KOPT-K1 (cell line): ENCODE data around the gene DLGAP5.
A peak's percentile ranks its signal among the peaks of the same experiment; 100 is the strongest.

Experiments
- H3K27ac ChIP-seq: fragments of 200-600 bp; sonication (generic); 2 replicates; pipeline ENCODE4 v1.5.1; 2016; ENCODE audit warnings: antibody characterized with exemption, mild to moderate bottlenecking, low read depth, low read length; ENCODE audit not compliant: poor library complexity, severe bottlenecking
- H3K36me3 ChIP-seq: fragments of 200-600 bp; sonication (generic); 2 replicates; pipeline ENCODE4 v1.5.1; 2017; ENCODE audit warnings: antibody characterized with exemption, mild to moderate bottlenecking, low read length, moderate library complexity; ENCODE audit not compliant: insufficient read depth
- H3K9me3 ChIP-seq: fragments of 200-600 bp; sonication (generic); 2 replicates; pipeline ENCODE4 v1.5.1; 2017; ENCODE audit warnings: antibody characterized with exemption, low read length, mild to moderate bottlenecking; ENCODE audit not compliant: insufficient read depth, poor library complexity, severe bottlenecking

Gene DLGAP5

DNA sequence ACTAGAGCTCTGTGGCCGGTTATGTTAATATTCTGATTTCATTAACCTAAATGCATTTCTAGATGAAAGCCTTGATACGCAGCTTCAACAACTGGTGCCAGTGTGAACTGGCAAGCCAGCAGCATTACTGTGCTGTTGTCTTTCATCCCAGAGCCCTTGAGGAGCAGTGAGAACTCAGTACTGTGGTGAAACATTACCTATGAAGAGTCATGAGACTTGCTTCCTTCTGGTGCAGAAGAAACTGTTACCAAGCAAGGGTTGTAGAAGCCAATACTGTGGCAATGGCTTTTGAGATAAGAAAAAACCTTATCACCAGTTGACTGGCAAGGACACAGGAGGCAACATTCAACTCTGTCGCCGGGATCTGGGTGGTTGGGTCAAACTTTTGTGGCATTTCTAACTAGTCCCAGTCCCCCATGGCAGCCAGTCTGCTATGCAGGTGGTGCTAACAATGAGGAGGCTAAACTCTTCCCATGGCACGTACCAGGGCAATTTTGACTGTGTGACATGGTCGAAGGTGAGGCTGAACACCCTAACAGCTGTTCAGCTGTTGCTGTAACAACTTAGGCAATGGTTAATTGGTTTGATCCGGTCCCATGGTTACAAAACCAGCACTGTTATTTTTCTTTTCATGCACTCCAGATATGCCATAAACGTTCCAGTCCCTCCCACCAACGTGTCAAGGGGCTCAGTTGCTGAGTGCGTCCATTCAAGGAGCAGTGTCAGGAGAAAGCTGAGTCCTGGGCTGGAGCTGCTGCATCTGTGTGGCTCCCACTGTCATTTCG, 74.9 kb downstream of the DLGAP5 start:
- no peak overlapping the region for H3K27ac ChIP-seq
- no peaks in the 10 kb centered on the region for H3K9me3 ChIP-seq
- H3K36me3 ChIP-seq, result no peaks in the 10 kb centered on the region

GRCh38 chr14:55115861-55116245, 75.5 kb downstream of the DLGAP5 start:
- Histone ChIP-seq H3K36me3 (no peaks in the 10 kb centered on the region), H3K27ac (no peak overlapping the region), H3K9me3 (no peaks in the 10 kb centered on the region)

GRCh38 chr14:55115460-55115859, 75.9 kb downstream of the DLGAP5 start:
- H3K9me3 ChIP-seq, result no peaks in the 10 kb centered on the region
- no peak overlapping the region for H3K27ac ChIP-seq
- H3K36me3 ChIP-seq, result no peaks in the 10 kb centered on the region

- no peak overlapping the region for H3K27ac ChIP-seq
- H3K36me3 ChIP-seq, result no peaks in the 10 kb centered on the region
- H3K9me3 ChIP-seq, result no peaks in the 10 kb centered on the region
These were observed 76.7 kb downstream of the DLGAP5 start for GRCh38 chr14:55114720-55115119.

- no peaks in the 10 kb centered on the region for H3K36me3 ChIP-seq
- no peaks in the 10 kb centered on the region for H3K9me3 ChIP-seq
- no peak overlapping the region for H3K27ac ChIP-seq
These were observed 80.2 kb downstream of the DLGAP5 start for GRCh38 chr14:55111122-55111708.

GRCh38 chr14:55109836-55110235, 81.5 kb downstream of the DLGAP5 start:
- Histone ChIP-seq H3K36me3 (no peaks in the 10 kb centered on the region), H3K27ac (no peak overlapping the region), H3K9me3 (peaks cover under 1% of the 10 kb centered on the region)

DNA sequence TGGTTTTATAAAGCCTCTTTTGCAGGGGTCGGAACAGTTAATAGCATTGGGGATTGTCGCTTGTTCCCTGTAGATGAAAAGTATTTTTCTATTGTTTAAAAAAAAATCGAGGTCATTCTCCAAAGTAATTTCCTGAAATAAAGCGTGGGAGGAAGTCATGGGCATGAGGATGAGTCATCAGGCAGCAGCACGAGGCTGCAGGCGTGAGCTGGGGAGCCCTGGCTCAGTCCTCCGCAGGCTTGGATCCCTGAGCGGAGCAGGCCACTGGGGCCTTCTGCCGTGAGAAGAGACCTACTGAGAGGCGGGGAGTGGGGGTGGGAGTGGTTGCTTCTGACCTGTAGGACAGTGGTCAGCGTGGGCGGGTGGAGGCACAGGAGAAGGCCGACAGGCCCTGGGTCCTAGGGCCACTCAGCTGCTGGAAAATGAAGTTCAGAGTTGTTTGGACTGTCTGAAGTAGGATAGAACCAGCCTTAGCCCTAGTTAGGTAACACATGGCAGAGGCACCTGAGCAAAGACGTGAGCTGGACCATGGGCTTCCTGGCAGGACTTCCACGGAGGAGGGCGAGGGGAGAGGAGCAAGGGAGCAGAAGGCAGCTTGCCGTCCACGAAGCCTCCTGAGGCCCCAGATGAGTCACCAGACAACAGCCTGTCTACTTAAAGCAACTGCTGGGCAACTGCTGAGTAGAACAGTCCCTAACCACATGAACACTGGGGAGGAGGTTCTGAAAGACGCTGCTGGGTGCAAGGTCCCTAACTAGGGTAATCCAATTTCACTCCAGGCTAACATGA, 83.4 kb downstream of the DLGAP5 start:
- H3K9me3 ChIP-seq, result peaks cover 10% of the 10 kb centered on the region
- H3K36me3 ChIP-seq, result no peaks in the 10 kb centered on the region
- no peak overlapping the region for H3K27ac ChIP-seq

GRCh38 chr14:55105991-55106390, 85.4 kb downstream of the DLGAP5 start:
- Histone ChIP-seq H3K36me3 (no peaks in the 10 kb centered on the region), H3K9me3 (peaks cover 10% of the 10 kb centered on the region), H3K27ac (no peak overlapping the region)

- Histone ChIP-seq H3K9me3 (peaks cover 10% of the 10 kb centered on the region), H3K27ac (peak overlapping the region; percentile 85), H3K36me3 (no peaks in the 10 kb centered on the region)
These were observed 87.1 kb downstream of the DLGAP5 start for GRCh38 chr14:55103971-55104954.

- H3K9me3 ChIP-seq, result peaks cover 10% of the 10 kb centered on the region
- no peaks in the 10 kb centered on the region for H3K36me3 ChIP-seq
- peak overlapping the region; percentile 85 for H3K27ac ChIP-seq
These were observed 88.3 kb downstream of the DLGAP5 start for GRCh38 chr14:55103005-55103640.

DNA sequence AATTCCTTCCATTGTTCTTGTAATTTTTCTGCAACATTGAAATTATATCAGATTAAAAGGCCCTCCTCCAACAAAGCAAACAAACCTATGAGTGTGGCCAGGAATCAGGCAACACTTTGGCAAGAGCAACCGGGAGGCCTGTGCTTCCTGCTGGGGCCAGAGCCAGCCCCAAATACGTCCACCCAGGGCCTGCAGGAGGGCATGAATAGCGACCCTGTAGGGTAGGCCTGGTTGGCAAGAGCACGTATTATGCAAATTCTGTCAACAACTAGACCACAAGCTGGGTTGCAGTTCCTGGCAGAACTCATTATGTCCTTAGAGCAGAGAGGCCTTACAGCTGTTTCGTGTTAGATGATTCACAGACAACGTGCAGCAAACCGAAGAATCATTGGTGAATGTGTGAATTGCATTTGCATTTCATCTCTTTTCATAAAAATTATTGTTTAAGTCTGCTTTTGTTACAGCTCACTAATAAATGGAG, 89.2 kb downstream of the DLGAP5 start:
- Histone ChIP-seq H3K36me3 (no peaks in the 10 kb centered on the region), H3K9me3 (peaks cover 10% of the 10 kb centered on the region), H3K27ac (peak overlapping the region; percentile 85)

- Histone ChIP-seq H3K27ac (peak overlapping the region; percentile 85), H3K9me3 (peaks cover 10% of the 10 kb centered on the region), H3K36me3 (no peaks in the 10 kb centered on the region)
These were observed 89.7 kb downstream of the DLGAP5 start for GRCh38 chr14:55101698-55102097.

DNA sequence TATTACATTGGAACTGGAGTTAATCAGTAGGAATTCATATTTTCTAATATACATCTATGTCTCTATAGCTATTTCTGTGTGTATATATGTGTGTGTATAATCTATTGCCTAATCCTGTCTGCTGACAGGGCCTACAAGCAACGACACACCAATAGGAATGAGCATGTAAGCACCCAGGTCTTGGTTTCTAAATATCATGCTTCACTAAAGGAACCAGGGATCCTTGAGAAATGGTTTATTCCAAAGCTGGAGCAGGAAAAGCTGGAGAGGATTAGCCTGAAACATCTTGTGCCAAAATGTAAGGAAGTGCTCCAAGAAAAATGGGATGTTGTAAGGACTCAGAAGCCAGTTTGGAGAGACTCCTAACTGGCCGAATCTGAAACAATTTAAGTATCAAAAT, 91.6 kb downstream of the DLGAP5 start:
- H3K27ac ChIP-seq, result no peak overlapping the region

DNA sequence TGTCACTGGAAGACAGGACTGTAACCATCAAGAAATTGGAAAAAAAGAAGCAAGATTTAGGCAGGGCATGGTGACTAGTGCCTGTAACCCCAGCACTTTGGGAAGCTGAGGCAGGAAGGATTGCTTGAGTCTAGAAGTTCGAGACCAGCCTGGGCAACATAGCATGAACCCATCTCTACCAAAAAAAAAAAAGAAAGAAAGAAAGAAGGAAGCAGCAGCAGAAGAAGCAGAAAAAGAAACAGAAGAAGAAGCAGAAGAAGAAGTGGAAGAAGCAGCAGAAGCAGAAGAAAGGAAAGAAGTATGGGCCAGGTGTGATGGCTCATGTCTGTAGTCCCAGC, 92.9 kb downstream of the DLGAP5 start:
- no peaks in the 10 kb centered on the region for H3K36me3 ChIP-seq
- peak overlapping the region; percentile 27 for H3K27ac ChIP-seq
- no peaks in the 10 kb centered on the region for H3K9me3 ChIP-seq

More for the DNA sequence above, 91.6 kb downstream of the DLGAP5 start:
- Histone ChIP-seq H3K36me3 (no peaks in the 10 kb centered on the region), H3K9me3 (peaks cover 9% of the 10 kb centered on the region)
